ENCODE data around the gene ENOPH1. TPM values are rescaled to one million over a fixed set of nuclear protein-coding genes. Genes with fewer than 3 reads are reported as not detected.
"Not testable (repeated sequence)": the region's sequence is repeated elsewhere in the genome, so short reads cannot be mapped to it uniquely, and the experiment has no call there.

The ENOPH1 gene
- total RNA-seq, 2 experiments from 2014 or later: 45.0 to 45.3 TPM

GRCh38 chr4:82475931-82476330 is 45.5 kb downstream of the ENOPH1 start:
- POLR2A ChIA-PET: interaction anchor here (1.0 kb wide), 1 partner anchor 47 kb away, joined by 3 read pairs; no protein-coding TSS in a partner anchor
- H3K9me3 Mint-ChIP-seq (ENCODE audit: insufficient read depth); CTCF ChIA-PET; ATAC-seq; H3K27me3 Mint-ChIP-seq (ENCODE audit: low read depth); H3K4me3 Mint-ChIP-seq; H3K4me1 Mint-ChIP-seq (ENCODE audit: low read depth); H3K27ac Mint-ChIP-seq; DNase-seq: not testable (repeated sequence)
- H3K36me3 Mint-ChIP-seq (ENCODE audit: low read depth): peaks cover 12% of the 10 kb centered on the region

DNA sequence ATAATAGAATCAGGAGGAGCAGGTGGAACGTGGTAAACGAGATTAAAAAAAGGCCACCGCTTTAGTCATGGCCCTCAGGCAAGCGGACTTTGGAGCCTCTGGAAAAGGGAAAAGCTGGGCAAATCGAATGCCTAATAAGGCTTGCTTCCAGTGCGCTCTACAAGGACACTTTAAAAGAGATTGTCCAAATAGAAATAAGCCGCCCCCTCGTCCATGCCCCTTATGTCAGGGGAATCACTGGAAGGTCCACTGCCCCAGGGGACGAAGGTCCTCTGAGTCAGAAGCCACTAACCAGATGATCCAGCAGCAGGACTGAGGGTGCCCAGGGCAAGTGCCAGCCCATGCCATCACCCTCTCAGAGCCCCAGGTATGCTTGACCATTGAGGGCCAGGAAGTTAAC is 47.1 kb downstream of the ENOPH1 start:
- CTCF ChIA-PET; H3K27me3 Mint-ChIP-seq (ENCODE audit: low read depth); H3K9me3 Mint-ChIP-seq (ENCODE audit: insufficient read depth); H3K27ac Mint-ChIP-seq; H3K4me1 Mint-ChIP-seq (ENCODE audit: low read depth); ATAC-seq; POLR2A ChIA-PET; H3K4me3 Mint-ChIP-seq; DNase-seq: not testable (repeated sequence)
- H3K36me3 Mint-ChIP-seq (ENCODE audit: low read depth): peaks cover 13% of the 10 kb centered on the region

DNA sequence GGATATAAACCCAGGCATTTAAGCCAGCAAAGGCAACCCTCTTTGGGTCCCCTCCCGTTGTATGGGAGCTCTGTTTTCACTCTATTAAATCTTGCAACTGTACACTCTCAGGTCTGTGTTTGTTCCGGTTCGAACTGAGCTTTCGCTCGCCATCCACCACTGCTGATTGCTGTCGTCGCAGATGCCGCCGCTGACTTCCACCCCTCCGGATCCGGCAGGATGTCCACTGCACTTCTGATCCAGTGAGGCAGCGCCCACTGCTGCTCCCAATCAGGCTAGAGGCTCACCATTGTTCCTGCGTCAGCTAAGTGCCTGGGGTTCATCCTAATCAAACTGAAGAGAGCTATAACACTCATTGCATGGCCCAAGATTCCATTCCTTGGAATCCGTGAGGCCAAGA is 49.2 kb downstream of the ENOPH1 start:
- H3K27me3 Mint-ChIP-seq (ENCODE audit: low read depth): no peaks in the 10 kb centered on the region
- DNase-seq (no peak), ATAC-seq (no peak)
- CTCF ChIA-PET: interaction anchor here (1.0 to 1.6 kb wide), 2 partner anchors 17 to 259 kb away, joined by 3 to 4 read pairs; no protein-coding TSS in a partner anchor
- H3K4me1 Mint-ChIP-seq (ENCODE audit: low read depth): no peaks in the 10 kb centered on the region
- peaks cover 4% of the 10 kb centered on the region for H3K36me3 Mint-ChIP-seq (ENCODE audit: low read depth)
- no peak overlapping the region for H3K27ac Mint-ChIP-seq
- H3K4me3 Mint-ChIP-seq: no peak overlapping the region
- POLR2A ChIA-PET: no interaction called here
- H3K9me3 Mint-ChIP-seq (ENCODE audit: insufficient read depth): no peaks in the 10 kb centered on the region

- H3K36me3 Mint-ChIP-seq (ENCODE audit: low read depth): peaks cover 4% of the 10 kb centered on the region
- H3K27ac Mint-ChIP-seq: no peak overlapping the region
- no peaks in the 10 kb centered on the region for H3K27me3 Mint-ChIP-seq (ENCODE audit: low read depth)
- no peak overlapping the region for H3K4me3 Mint-ChIP-seq
- ChIA-PET CTCF (no interaction called here), POLR2A (no interaction called here)
- H3K4me1 Mint-ChIP-seq (ENCODE audit: low read depth): no peaks in the 10 kb centered on the region
- DNase-seq (no peak), ATAC-seq (no peak)
- no peaks in the 10 kb centered on the region for H3K9me3 Mint-ChIP-seq (ENCODE audit: insufficient read depth)
Observed at GRCh38 chr4:82480771-82481505, 50.5 kb downstream of the ENOPH1 start.

DNA sequence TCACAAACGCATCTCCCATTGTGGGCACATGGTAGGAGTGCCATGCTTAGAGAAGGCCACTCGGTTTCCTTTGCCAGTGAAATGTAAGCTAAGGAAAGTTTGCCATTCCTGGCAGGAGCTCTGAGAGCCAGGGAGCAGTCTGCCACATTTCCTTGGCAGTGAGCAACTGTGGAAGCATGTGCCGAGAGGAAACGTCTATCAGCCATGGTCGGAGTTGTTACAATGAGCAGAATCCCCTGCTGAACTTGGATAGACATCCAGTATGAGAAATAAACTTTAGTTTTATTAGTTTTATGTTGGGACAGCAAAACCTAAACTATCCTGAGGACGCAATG is 51.1 kb downstream of the ENOPH1 start:
- CTCF ChIA-PET: no interaction called here
- Mint-ChIP-seq H3K27ac (no peak overlapping the region), H3K27me3 (ENCODE audit: low read depth) (no peaks in the 10 kb centered on the region), H3K9me3 (ENCODE audit: insufficient read depth) (no peaks in the 10 kb centered on the region), H3K36me3 (ENCODE audit: low read depth) (peaks cover 4% of the 10 kb centered on the region), H3K4me3 (no peak overlapping the region), H3K4me1 (ENCODE audit: low read depth) (no peaks in the 10 kb centered on the region)
- POLR2A ChIA-PET: no interaction called here
- no peak for DNase-seq
- ATAC-seq: no peak

GRCh38 chr4:82482387-82482786 is 52.0 kb downstream of the ENOPH1 start:
- H3K9me3 Mint-ChIP-seq (ENCODE audit: insufficient read depth): no peaks in the 10 kb centered on the region
- no peak for ATAC-seq
- CTCF ChIA-PET: no interaction called here

GRCh38 chr4:82484996-82485783 is 54.8 kb downstream of the ENOPH1 start:
- H3K27ac Mint-ChIP-seq: no peak overlapping the region
- H3K9me3 Mint-ChIP-seq (ENCODE audit: insufficient read depth): no peaks in the 10 kb centered on the region
- peaks cover 4% of the 10 kb centered on the region for H3K36me3 Mint-ChIP-seq (ENCODE audit: low read depth)
- DNase-seq (no peak), ATAC-seq (no peak)
- no peaks in the 10 kb centered on the region for H3K4me1 Mint-ChIP-seq (ENCODE audit: low read depth)
- H3K4me3 Mint-ChIP-seq: no peak overlapping the region
- H3K27me3 Mint-ChIP-seq (ENCODE audit: low read depth): no peaks in the 10 kb centered on the region
- POLR2A ChIA-PET: no interaction called here
- CTCF ChIA-PET: interaction anchor here (1.6 kb wide), 1 partner anchor 254 kb away, joined by 4 read pairs; no protein-coding TSS in a partner anchor

More at GRCh38 chr4:82482387-82482786, 52.0 kb downstream of the ENOPH1 start:
- no peaks in the 10 kb centered on the region for H3K27me3 Mint-ChIP-seq (ENCODE audit: low read depth)
- DNase-seq: no peak
- no peaks in the 10 kb centered on the region for H3K4me1 Mint-ChIP-seq (ENCODE audit: low read depth)
- H3K27ac Mint-ChIP-seq: no peak overlapping the region
- H3K4me3 Mint-ChIP-seq: no peak overlapping the region
- POLR2A ChIA-PET: no interaction called here
- H3K36me3 Mint-ChIP-seq (ENCODE audit: low read depth): peaks cover 4% of the 10 kb centered on the region

- H3K4me3 Mint-ChIP-seq: no peak overlapping the region
- DNase-seq (no peak), ATAC-seq (no peak)
- no peaks in the 10 kb centered on the region for H3K27me3 Mint-ChIP-seq (ENCODE audit: low read depth)
- H3K9me3 Mint-ChIP-seq (ENCODE audit: insufficient read depth): no peaks in the 10 kb centered on the region
- ChIA-PET POLR2A (no interaction called here), CTCF (no interaction called here)
- H3K36me3 Mint-ChIP-seq (ENCODE audit: low read depth): no peaks in the 10 kb centered on the region
- no peaks in the 10 kb centered on the region for H3K4me1 Mint-ChIP-seq (ENCODE audit: low read depth)
- H3K27ac Mint-ChIP-seq: no peak overlapping the region
Observed at GRCh38 chr4:82489076-82489475, 58.7 kb downstream of the ENOPH1 start.

DNA sequence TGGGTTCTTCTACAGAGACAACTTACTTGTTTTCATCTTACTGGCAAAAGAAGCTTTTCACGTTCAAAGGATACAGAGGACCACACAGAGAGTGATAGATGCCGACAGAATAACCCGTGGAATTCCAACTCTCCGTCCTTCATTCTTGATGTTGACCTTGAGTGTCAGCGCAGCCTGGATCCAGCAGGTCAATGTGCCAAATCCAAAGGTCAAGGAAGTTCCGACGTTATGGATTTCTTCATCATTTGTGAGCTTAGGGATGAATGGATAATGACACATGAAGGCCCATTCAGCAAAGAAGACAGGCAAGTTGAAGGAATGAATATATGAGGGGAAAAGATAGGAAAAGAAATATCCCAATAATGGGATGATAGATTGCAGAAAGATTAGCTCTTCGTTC is 59.6 kb downstream of the ENOPH1 start:
- no peaks in the 10 kb centered on the region for H3K9me3 Mint-ChIP-seq (ENCODE audit: insufficient read depth)
- POLR2A ChIA-PET: no interaction called here
- no peak overlapping the region for H3K4me3 Mint-ChIP-seq
- H3K36me3 Mint-ChIP-seq (ENCODE audit: low read depth): no peaks in the 10 kb centered on the region
- no peak for DNase-seq
- H3K4me1 Mint-ChIP-seq (ENCODE audit: low read depth): no peaks in the 10 kb centered on the region
- no peak for ATAC-seq
- CTCF ChIA-PET: no interaction called here
- no peaks in the 10 kb centered on the region for H3K27me3 Mint-ChIP-seq (ENCODE audit: low read depth)
- H3K27ac Mint-ChIP-seq: no peak overlapping the region

GRCh38 chr4:82491251-82491960 is 61.0 kb downstream of the ENOPH1 start:
- ChIA-PET POLR2A (no interaction called here), CTCF (no interaction called here)
- Mint-ChIP-seq H3K27me3 (ENCODE audit: low read depth) (no peaks in the 10 kb centered on the region), H3K4me3 (no peak overlapping the region), H3K4me1 (ENCODE audit: low read depth) (no peaks in the 10 kb centered on the region), H3K27ac (no peak overlapping the region), H3K9me3 (ENCODE audit: insufficient read depth) (no peaks in the 10 kb centered on the region), H3K36me3 (ENCODE audit: low read depth) (no peaks in the 10 kb centered on the region)
- ATAC-seq (no peak), DNase-seq (no peak)

DNA sequence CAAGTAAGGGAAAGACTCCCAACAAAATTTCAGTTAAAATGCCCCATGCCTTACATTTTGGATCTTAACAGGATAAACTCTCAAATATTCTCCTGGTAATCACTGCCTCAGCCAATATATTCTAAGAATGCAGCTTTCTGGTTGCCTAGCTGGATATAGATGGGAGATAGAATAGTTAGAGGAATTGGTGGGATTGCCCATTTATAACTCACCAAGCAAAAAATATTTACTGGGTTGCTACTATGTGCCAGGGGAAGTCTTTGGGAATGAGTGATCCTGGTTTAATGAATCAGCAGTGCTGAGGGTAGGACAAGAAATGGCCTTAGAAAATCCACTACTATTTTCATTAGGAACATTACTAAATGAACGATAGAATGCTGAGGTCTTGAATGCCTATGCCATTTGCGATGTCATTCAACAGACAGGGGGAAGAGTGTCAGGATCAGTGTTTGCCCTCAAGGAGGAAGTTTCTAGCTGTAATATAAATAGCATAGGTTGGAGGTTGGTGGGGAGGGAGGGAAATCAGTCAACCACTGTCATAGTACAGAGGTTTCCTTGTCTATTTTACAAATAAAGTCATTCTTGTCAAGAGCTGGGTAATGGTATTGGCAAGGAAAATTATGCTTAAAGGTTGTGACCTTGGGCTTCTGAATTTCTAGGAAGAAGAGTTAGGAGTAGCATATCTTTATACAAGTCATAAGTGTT is 63.5 kb downstream of the ENOPH1 start:
- Mint-ChIP-seq H3K36me3 (ENCODE audit: low read depth) (no peaks in the 10 kb centered on the region), H3K27me3 (ENCODE audit: low read depth) (no peaks in the 10 kb centered on the region), H3K9me3 (ENCODE audit: insufficient read depth) (no peaks in the 10 kb centered on the region), H3K4me3 (no peak overlapping the region), H3K27ac (no peak overlapping the region), H3K4me1 (ENCODE audit: low read depth) (no peaks in the 10 kb centered on the region)
- DNase-seq (no peak), ATAC-seq (no peak)
- CTCF ChIA-PET: no interaction called here
- POLR2A ChIA-PET: no interaction called here

GRCh38 chr4:82495666-82496065 is 65.3 kb downstream of the ENOPH1 start:
- Mint-ChIP-seq H3K4me1 (ENCODE audit: low read depth) (no peaks in the 10 kb centered on the region), H3K9me3 (ENCODE audit: insufficient read depth) (no peaks in the 10 kb centered on the region), H3K4me3 (no peak overlapping the region), H3K36me3 (ENCODE audit: low read depth) (no peaks in the 10 kb centered on the region), H3K27me3 (ENCODE audit: low read depth) (no peaks in the 10 kb centered on the region), H3K27ac (no peak overlapping the region)
- CTCF ChIA-PET: no interaction called here
- POLR2A ChIA-PET: no interaction called here
- ATAC-seq: no peak
- no peak for DNase-seq
